ENCODE results near the gene CSTPP1. TPM values are rescaled to one million over a fixed set of nuclear protein-coding genes. Genes with fewer than 3 reads are reported as not detected.

CSTPP1 gene
- total RNA-seq, 4 donors from 2014 or later, result 18.3 to 27.0 (median 24.6) TPM

GRCh38 chr11:47028195-47029093 lies 91.9 kb downstream of the CSTPP1 start:
- no peaks in the 10 kb centered on the region for H3K36me3 ChIP-seq
- no peak for DNase-seq
- intact Hi-C loops (cut with DNase I; ENCODE audit: low total_unique reads), result no loop called here
- 82 to 100% methylated on average over 4 to 9 of the region's 9 CpGs for WGBS, 2 donors (ENCODE audit: low coverage in 1 of 2)
- no peaks in the 10 kb centered on the region for H3K27me3 ChIP-seq
- in situ Hi-C loops (cut with MboI; ENCODE audit: low pct_ligation_motif_present in 1 of 4, low pct_unique_long_range_greater_than_20kb in 1 of 4, low sequenced_read_pairs in 3 of 4), result no loop called here
- H3K4me3 ChIP-seq, result no peak overlapping the region
- H3K9me3 ChIP-seq, result no peaks in the 10 kb centered on the region
- no peak overlapping the region for H3K27ac ChIP-seq
- peaks cover 0 to 1% (median 0%) of the 10 kb centered on the region in 4 donors for H3K4me1 ChIP-seq
- no peak for TF ChIP-seq POLR2AphosphoS5 (IDR thresholded peaks at IDR 0.05)
- no peak for TF ChIP-seq CTCF (IDR thresholded peaks at IDR 0.05)
- TF ChIP-seq POLR2A (IDR thresholded peaks at IDR 0.05), result no peak
- TF ChIP-seq EP300 (IDR thresholded peaks at IDR 0.05; ENCODE audit: low read depth), result no peak

GRCh38 chr11:47033439-47033838 lies 96.9 kb downstream of the CSTPP1 start:
- TF ChIP-seq POLR2AphosphoS5 (IDR thresholded peaks at IDR 0.05) (no peak), EP300 (IDR thresholded peaks at IDR 0.05; ENCODE audit: low read depth) (no peak), CTCF (IDR thresholded peaks at IDR 0.05) (no peak), POLR2A (IDR thresholded peaks at IDR 0.05) (no peak)
- WGBS, 2 donors (ENCODE audit: low coverage in 1 of 2), result 83% methylated on average over 2 of the region's 2 CpGs; no CpG with 5 or more reads in 1 of the 2 donors
- no peak overlapping the region for H3K4me3 ChIP-seq
- H3K27me3 ChIP-seq, result no peaks in the 10 kb centered on the region
- H3K36me3 ChIP-seq, result no peaks in the 10 kb centered on the region
- intact Hi-C loops (cut with DNase I; ENCODE audit: low total_unique reads) (no loop called here), in situ Hi-C loops (cut with MboI; ENCODE audit: low pct_ligation_motif_present in 1 of 4, low pct_unique_long_range_greater_than_20kb in 1 of 4, low sequenced_read_pairs in 3 of 4) (no loop called here)
- no peak overlapping the region for H3K27ac ChIP-seq
- H3K4me1 ChIP-seq, result peaks cover 0 to 8% (median 0%) of the 10 kb centered on the region in 4 donors
- H3K9me3 ChIP-seq, result no peaks in the 10 kb centered on the region
- no peak for DNase-seq

- intact Hi-C loops (cut with DNase I; ENCODE audit: low total_unique reads) (no loop called here), in situ Hi-C loops (cut with MboI; ENCODE audit: low pct_ligation_motif_present in 1 of 4, low pct_unique_long_range_greater_than_20kb in 1 of 4, low sequenced_read_pairs in 3 of 4) (no loop called here)
- Histone ChIP-seq H3K4me1 (peaks cover 0 to 8% (median 0%) of the 10 kb centered on the region in 4 donors), H3K4me3 (no peak overlapping the region), H3K9me3 (no peaks in the 10 kb centered on the region), H3K27ac (no peak overlapping the region), H3K27me3 (no peaks in the 10 kb centered on the region), H3K36me3 (no peaks in the 10 kb centered on the region)
- TF ChIP-seq POLR2A (IDR thresholded peaks at IDR 0.05), result no peak
- no peak for TF ChIP-seq CTCF (IDR thresholded peaks at IDR 0.05)
- TF ChIP-seq EP300 (IDR thresholded peaks at IDR 0.05; ENCODE audit: low read depth), result no peak
- DNase-seq, result no peak
Measured at GRCh38 chr11:47034091-47034490, 97.5 kb downstream of the CSTPP1 start.

GRCh38 chr11:47035108-47035507 lies 98.5 kb downstream of the CSTPP1 start:
- no peak overlapping the region for H3K4me3 ChIP-seq
- H3K27me3 ChIP-seq, result no peaks in the 10 kb centered on the region
- H3K9me3 ChIP-seq, result no peaks in the 10 kb centered on the region
- no peak overlapping the region for H3K27ac ChIP-seq
- 94 to 95% methylated on average over 4 to 5 of the region's 5 CpGs for WGBS, 2 donors (ENCODE audit: low coverage in 1 of 2)
- no peaks in the 10 kb centered on the region for H3K36me3 ChIP-seq
- TF ChIP-seq CTCF (IDR thresholded peaks at IDR 0.05), result no peak
- no peak for TF ChIP-seq POLR2A (IDR thresholded peaks at IDR 0.05)
- no peak for TF ChIP-seq POLR2AphosphoS5 (IDR thresholded peaks at IDR 0.05)
- no peak for TF ChIP-seq EP300 (IDR thresholded peaks at IDR 0.05; ENCODE audit: low read depth)
- intact Hi-C loops (cut with DNase I; ENCODE audit: low total_unique reads) (no loop called here), in situ Hi-C loops (cut with MboI; ENCODE audit: low pct_ligation_motif_present in 1 of 4, low pct_unique_long_range_greater_than_20kb in 1 of 4, low sequenced_read_pairs in 3 of 4) (no loop called here)
- H3K4me1 ChIP-seq, result peaks cover 0 to 8% (median 0%) of the 10 kb centered on the region in 4 donors
- no peak for DNase-seq
